Measurements from ENCODE around the gene TANC2. TPM values are rescaled to one million over a fixed set of nuclear protein-coding genes. Genes with fewer than 3 reads are reported as not detected.

Gene TANC2
- total RNA-seq, 1 experiment from 2014 or later: 29.9 TPM

DNA sequence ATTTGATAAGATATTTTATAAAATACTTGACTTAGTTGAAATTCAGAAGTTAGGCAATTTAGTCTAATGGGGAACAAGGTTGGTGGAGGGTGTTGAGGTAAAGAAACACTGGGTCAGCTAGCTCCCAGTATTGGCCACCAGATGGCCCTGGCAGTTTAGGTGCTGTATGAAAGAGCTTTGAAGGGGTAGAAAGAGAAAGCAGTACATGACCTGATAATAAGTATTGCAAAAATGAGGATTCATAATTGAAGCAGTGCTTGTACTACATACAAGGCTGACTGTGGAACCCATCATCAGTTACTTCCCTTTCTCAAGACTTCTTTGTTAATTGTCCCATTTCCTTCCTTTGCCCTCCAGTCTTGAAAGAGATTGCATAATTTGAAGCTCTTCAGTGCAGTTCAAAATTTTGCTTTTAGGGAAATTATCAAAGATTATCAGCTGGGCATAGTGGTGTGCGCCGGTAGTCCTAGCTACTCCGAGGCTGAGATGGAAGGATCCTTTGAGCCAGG lies 29.4 kb downstream of the TANC2 start:
- Mint-ChIP-seq H3K27me3 (ENCODE audit: unreplicated experiment) (no peaks in the 10 kb centered on the region), H3K4me1 (ENCODE audit: low read depth, unreplicated experiment) (no peaks in the 10 kb centered on the region), H3K9me3 (ENCODE audit: low read depth, unreplicated experiment) (no peaks in the 10 kb centered on the region), H3K4me3 (ENCODE audit: low read depth, unreplicated experiment) (no peak overlapping the region), H3K36me3 (ENCODE audit: insufficient read depth, unreplicated experiment) (no peaks in the 10 kb centered on the region), H3K27ac (ENCODE audit: unreplicated experiment) (no peak overlapping the region)
- TF ChIP-seq, protein P1, sequence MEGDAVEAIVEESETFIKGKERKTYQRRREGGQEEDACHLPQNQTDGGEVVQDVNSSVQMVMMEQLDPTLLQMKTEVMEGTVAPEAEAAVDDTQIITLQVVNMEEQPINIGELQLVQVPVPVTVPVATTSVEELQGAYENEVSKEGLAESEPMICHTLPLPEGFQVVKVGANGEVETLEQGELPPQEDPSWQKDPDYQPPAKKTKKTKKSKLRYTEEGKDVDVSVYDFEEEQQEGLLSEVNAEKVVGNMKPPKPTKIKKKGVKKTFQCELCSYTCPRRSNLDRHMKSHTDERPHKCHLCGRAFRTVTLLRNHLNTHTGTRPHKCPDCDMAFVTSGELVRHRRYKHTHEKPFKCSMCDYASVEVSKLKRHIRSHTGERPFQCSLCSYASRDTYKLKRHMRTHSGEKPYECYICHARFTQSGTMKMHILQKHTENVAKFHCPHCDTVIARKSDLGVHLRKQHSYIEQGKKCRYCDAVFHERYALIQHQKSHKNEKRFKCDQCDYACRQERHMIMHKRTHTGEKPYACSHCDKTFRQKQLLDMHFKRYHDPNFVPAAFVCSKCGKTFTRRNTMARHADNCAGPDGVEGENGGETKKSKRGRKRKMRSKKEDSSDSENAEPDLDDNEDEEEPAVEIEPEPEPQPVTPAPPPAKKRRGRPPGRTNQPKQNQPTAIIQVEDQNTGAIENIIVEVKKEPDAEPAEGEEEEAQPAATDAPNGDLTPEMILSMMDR (IDR thresholded peaks at IDR 0.05; ENCODE audit: unreplicated experiment): peak; percentile 19
- DNase-seq: peak; percentile 21
- intact Hi-C loops (cut with micrococcal nuclease; ENCODE audit: unreplicated experiment): loop anchor here (2.0 kb wide), 1 partner anchor 411 kb away; no protein-coding TSS in a partner anchor
- no TSS peak for BruUV-seq (replicated peaks)
- CTCF ChIA-PET: interaction anchor here (0.6 to 1.4 kb wide), 7 partner anchors 9 to 411 kb away, joined by 3 to 20 read pairs (median 3); no protein-coding TSS in a partner anchor

DNA sequence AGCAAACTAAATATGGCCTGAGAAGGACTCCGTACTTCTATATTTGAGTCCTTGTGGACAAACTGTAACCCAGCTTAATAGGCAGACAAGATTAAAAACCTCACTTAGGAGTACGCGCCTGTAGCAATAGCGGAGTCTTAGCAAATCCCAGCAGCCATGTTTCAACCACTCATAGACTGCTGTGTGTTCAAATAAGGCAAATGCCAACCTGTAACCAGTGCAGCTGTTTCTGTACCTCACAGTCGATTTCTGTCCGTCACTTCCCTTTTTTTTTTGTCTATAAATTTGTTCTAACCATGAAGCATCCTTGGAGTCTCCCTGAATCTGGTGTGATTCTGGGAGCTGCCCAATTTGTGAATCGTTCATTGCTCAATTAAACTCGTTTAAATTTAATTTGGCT lies 30.2 kb downstream of the TANC2 start:
- TF ChIP-seq, protein P1 (IDR thresholded peaks at IDR 0.05; ENCODE audit: unreplicated experiment): no peak
- CTCF ChIA-PET: interaction anchor here (1.2 to 1.4 kb wide), 3 partner anchors 9 to 411 kb away, joined by 4 to 20 read pairs (median 10); no protein-coding TSS in a partner anchor
- intact Hi-C loops (cut with micrococcal nuclease; ENCODE audit: unreplicated experiment): no loop called here
- H3K4me1 Mint-ChIP-seq (ENCODE audit: low read depth, unreplicated experiment): no peaks in the 10 kb centered on the region
- no peaks in the 10 kb centered on the region for H3K36me3 Mint-ChIP-seq (ENCODE audit: insufficient read depth, unreplicated experiment)
- DNase-seq: no peak
- no peak overlapping the region for H3K4me3 Mint-ChIP-seq (ENCODE audit: low read depth, unreplicated experiment)
- H3K9me3 Mint-ChIP-seq (ENCODE audit: low read depth, unreplicated experiment): no peaks in the 10 kb centered on the region
- H3K27ac Mint-ChIP-seq (ENCODE audit: unreplicated experiment): no peak overlapping the region
- BruUV-seq (replicated peaks): no TSS peak
- no peaks in the 10 kb centered on the region for H3K27me3 Mint-ChIP-seq (ENCODE audit: unreplicated experiment)

DNA sequence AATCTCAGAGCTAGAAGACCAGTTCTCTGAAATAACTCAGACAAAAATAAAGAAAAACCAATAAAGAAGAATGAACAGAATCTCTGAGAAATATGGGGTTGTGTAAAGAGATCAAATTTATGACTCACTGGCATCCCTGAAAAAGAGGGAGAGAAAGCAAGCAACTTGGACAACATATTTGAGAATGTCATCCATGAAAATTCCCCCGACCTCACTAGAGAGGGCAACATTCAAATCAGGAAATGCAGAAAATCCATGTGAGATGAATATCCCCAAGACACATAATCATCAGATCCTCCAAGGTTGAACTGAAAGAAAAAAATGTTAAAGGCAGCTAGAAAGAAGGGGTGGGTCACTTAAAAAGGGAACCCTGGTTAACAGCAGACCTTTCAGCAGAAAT lies 32.1 kb downstream of the TANC2 start:
- no peaks in the 10 kb centered on the region for H3K4me1 Mint-ChIP-seq (ENCODE audit: low read depth, unreplicated experiment)
- no TSS peak for BruUV-seq (replicated peaks)
- no peaks in the 10 kb centered on the region for H3K36me3 Mint-ChIP-seq (ENCODE audit: insufficient read depth, unreplicated experiment)
- CTCF ChIA-PET: interaction anchor here (0.6 kb wide), 1 partner anchor 447 kb away, joined by 5 read pairs; no protein-coding TSS in a partner anchor
- no peak overlapping the region for H3K4me3 Mint-ChIP-seq (ENCODE audit: low read depth, unreplicated experiment)
- intact Hi-C loops (cut with micrococcal nuclease; ENCODE audit: unreplicated experiment): no loop called here
- TF ChIP-seq, protein P1 (IDR thresholded peaks at IDR 0.05; ENCODE audit: unreplicated experiment): no peak
- H3K9me3 Mint-ChIP-seq (ENCODE audit: low read depth, unreplicated experiment): no peaks in the 10 kb centered on the region
- no peaks in the 10 kb centered on the region for H3K27me3 Mint-ChIP-seq (ENCODE audit: unreplicated experiment)
- no peak overlapping the region for H3K27ac Mint-ChIP-seq (ENCODE audit: unreplicated experiment)
- no peak for DNase-seq

DNA sequence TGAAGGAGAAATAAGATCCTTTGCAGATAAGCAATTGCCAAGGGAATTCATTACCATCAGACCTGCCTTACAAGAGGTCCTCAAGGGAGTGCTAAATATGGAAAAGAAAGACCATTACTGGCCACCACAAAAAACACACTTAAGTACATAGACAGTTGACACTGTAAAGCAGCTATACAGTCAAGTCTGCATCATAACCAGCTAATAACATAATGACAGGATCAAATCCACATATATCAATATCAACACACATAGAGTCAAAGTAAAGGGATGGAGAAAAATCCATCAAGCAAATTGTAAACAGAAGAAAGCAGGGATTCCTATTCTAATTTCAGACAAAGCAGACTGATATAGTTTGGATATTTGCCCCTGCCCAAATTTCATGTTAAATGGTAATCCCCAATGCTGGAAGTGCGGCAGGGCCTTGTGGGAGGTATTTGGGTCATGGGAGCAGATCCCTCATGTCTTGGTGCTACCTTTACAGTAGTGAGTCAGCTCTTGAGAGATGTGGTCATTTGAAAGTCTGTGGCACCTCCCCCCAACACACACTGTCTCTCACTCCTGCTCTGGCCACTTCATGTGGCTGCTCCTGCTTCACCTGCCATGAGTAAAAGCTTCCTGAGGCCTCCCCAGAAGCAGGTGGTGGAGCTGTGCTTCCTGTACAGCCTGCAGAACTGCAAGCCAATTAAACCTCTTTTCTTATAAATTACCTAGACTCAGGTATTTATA lies 32.8 kb downstream of the TANC2 start:
- H3K27me3 Mint-ChIP-seq (ENCODE audit: unreplicated experiment): no peaks in the 10 kb centered on the region
- TF ChIP-seq, protein P1 (IDR thresholded peaks at IDR 0.05; ENCODE audit: unreplicated experiment): no peak
- intact Hi-C loops (cut with micrococcal nuclease; ENCODE audit: unreplicated experiment): no loop called here
- DNase-seq: no peak
- H3K4me1 Mint-ChIP-seq (ENCODE audit: low read depth, unreplicated experiment): peaks cover 7% of the 10 kb centered on the region
- CTCF ChIA-PET: interaction anchor here (0.6 to 1.1 kb wide), 2 partner anchors 9 to 446 kb away, joined by 4 to 5 read pairs; no protein-coding TSS in a partner anchor
- no peaks in the 10 kb centered on the region for H3K9me3 Mint-ChIP-seq (ENCODE audit: low read depth, unreplicated experiment)
- no peak overlapping the region for H3K4me3 Mint-ChIP-seq (ENCODE audit: low read depth, unreplicated experiment)
- H3K27ac Mint-ChIP-seq (ENCODE audit: unreplicated experiment): no peak overlapping the region
- no peaks in the 10 kb centered on the region for H3K36me3 Mint-ChIP-seq (ENCODE audit: insufficient read depth, unreplicated experiment)
- no TSS peak for BruUV-seq (replicated peaks)

All from Calu3 (cell line).